ENCODE measurements around the gene B4GALNT4. TPM values are rescaled to one million over a fixed set of nuclear protein-coding genes. Genes with fewer than 3 reads are reported as not detected.

Gene B4GALNT4
- total and polyA plus RNA-seq, 12 donors, result 0.15 to 30.3 (median 1.6) TPM; not detected in 2

DNA sequence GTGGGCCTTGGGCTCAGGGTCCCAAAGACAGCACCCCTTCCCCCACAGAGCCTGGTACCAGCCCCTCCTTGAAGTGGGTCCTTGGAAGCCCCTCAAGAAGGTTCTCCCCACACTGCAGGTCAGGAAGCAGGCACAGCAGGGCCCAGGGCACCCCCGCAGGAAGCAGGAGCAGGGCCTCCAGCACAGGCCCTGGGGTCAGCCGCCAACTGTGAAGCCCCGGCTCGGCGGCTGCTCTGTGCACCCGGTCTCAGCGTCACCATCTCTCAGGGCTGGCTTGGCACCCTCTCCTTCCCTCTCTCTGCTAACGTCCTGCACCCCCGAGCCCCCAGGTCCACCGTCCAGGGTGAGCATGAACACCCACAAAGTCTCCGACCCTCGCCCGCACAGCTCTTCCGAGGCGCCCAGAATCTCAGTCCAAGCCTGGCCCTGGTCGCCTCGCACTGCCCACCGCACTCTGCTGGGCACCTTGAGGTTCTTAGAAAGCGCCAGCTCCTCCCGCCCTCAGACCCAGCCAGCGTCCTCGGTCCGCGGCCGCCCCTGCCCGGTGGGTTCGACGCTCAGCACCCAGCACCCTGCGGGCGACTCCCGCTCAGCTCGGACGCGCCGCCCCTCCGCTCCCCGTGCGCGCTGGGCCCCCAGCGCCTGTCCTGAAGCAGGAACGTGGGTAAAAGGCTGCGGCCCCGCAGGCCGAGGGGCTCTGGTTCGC, 46.9 kb downstream of the B4GALNT4 start:
- intact Hi-C loops (cut with DNase I), result no loop called here

DNA sequence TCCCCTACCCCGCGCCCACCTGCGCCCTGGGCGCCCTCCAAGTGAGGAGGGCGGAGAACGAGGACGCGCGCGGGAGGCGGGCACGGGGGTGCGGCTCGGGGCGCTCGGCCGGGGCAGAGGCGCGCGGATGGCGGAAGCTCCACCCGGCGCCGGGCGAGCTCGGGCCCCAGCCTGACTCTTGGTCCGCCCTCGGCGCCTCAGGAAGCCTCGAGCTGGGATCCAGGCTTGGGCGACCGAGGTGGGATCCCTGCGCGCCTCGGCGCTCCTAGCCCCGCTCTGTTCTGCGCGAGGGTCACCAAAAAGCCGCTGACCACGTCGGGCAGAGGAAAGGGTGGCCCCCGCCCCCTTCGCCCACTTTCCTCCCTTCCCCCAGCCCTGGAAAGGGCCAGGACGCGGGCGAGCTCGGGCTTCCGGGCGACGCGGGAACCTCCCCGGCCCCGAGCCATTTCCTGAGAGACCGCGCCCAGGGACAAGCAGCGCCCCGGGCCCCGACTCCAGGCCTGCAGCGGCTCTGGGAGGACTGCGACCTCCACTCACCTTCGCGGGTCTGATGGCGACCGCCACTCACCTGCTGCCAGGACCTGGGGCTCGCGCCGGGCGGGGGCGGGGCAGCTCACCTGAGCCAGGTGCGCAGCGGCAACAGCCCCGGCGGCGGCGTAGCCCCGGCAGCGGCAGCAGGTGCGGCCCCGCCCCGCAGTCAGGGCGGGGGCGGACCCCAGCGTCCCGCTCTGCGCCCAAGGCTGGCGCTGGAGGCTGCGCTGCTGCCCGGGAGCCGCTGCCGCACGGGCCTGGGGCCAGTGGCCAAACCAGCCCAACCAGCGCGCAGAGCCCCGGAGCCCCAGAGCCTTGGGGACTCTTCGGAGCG, 47.7 kb downstream of the B4GALNT4 start:
- Histone ChIP-seq H3K4me3 (peak overlapping the region in 2 of 4 donors; percentile 18 to 54), H3K36me3 (replicated peaks in 1 of 2) (no peaks in the 10 kb centered on the region), H3K27me3 (peaks cover 42% of the 10 kb centered on the region), H3K27ac (peak overlapping the region in 3 of 5 donors; percentile 20 to 74 (median 27)), H3K9me3 (replicated peaks in 1 of 3) (no peaks in the 10 kb centered on the region), H3K4me1 (replicated peaks in 1 of 2) (no peaks in the 10 kb centered on the region)
- DNase-seq, result no peak
- TF ChIP-seq, protein P1, sequence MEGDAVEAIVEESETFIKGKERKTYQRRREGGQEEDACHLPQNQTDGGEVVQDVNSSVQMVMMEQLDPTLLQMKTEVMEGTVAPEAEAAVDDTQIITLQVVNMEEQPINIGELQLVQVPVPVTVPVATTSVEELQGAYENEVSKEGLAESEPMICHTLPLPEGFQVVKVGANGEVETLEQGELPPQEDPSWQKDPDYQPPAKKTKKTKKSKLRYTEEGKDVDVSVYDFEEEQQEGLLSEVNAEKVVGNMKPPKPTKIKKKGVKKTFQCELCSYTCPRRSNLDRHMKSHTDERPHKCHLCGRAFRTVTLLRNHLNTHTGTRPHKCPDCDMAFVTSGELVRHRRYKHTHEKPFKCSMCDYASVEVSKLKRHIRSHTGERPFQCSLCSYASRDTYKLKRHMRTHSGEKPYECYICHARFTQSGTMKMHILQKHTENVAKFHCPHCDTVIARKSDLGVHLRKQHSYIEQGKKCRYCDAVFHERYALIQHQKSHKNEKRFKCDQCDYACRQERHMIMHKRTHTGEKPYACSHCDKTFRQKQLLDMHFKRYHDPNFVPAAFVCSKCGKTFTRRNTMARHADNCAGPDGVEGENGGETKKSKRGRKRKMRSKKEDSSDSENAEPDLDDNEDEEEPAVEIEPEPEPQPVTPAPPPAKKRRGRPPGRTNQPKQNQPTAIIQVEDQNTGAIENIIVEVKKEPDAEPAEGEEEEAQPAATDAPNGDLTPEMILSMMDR (IDR thresholded peaks at IDR 0.05), result no peak
- TF ChIP-seq POLR2A (IDR thresholded peaks at IDR 0.05), result no peak
- WGBS, 4 donors, result 0 to 2% (median 1%) methylated on average over 27 to 94 of the region's 97 CpGs; no CpG with 5 or more reads in 1 of the 4 donors
- intact Hi-C loops (cut with DNase I), result no loop called here

More for the DNA sequence above, 46.9 kb downstream of the B4GALNT4 start:
- Histone ChIP-seq H3K9me3 (replicated peaks in 1 of 3) (no peaks in the 10 kb centered on the region), H3K4me3 (peak overlapping the region in 1 of 4 donors; percentile 54), H3K4me1 (replicated peaks in 1 of 2) (no peaks in the 10 kb centered on the region), H3K36me3 (replicated peaks in 1 of 2) (no peaks in the 10 kb centered on the region), H3K27ac (peak overlapping the region in 3 of 5 donors; percentile 20 to 74 (median 27)), H3K27me3 (peaks cover 42% of the 10 kb centered on the region)
- WGBS, 4 donors, result 11 to 19% (median 14%) methylated on average over 18 to 45 of the region's 45 CpGs
- TF ChIP-seq, protein P1 (IDR thresholded peaks at IDR 0.05), result no peak
- no peak for TF ChIP-seq POLR2A (IDR thresholded peaks at IDR 0.05)
- DNase-seq, result no peak

DNA sequence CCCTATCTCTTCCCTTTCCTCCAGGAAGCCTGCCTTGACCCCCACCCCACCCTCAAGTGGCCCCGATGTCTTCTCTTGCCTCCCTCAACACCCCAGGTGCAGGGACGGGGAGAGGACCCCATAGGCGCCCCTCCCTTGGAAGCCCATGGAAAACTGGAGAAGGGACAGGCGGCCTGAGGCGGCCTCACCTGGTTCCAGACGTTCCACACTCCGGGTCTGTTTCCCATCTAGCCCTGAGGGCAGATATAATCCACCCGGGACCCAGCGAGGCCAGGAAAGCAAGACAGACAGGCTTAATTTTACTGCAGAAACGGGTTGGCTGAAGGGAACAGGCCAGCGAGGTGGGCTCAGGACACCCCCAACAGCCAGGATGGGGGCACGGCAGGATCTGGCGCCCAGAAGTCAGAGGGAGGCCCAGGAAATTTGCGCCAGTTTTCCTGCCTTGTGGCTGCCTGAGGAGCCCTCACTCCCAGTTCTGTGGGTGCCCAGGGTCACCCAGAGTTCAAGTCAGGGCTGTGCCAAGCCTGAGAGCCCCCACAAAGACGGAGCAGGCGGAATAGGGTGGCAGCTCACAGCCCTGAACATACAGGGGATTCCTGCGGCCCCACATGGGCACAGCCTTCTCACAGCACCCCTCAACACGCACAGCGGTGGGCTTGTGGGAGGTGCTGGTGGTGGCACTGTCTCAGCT, 48.5 kb downstream of the B4GALNT4 start:
- DNase-seq, result no peak
- TF ChIP-seq POLR2A (IDR thresholded peaks at IDR 0.05), result no peak
- TF ChIP-seq, protein P1 (IDR thresholded peaks at IDR 0.05), result no peak
- peak overlapping the region in 1 of 4 donors; percentile 54 for H3K4me3 ChIP-seq
- H3K4me1 ChIP-seq (replicated peaks in 1 of 2), result no peaks in the 10 kb centered on the region
- peaks cover 42% of the 10 kb centered on the region for H3K27me3 ChIP-seq
- WGBS, 4 donors, result 53 to 55% (median 54%) methylated on average over 17 to 19 of the region's 19 CpGs
- intact Hi-C loops (cut with DNase I), result no loop called here
- H3K36me3 ChIP-seq (replicated peaks in 1 of 2), result no peaks in the 10 kb centered on the region
- no peak overlapping the region for H3K27ac ChIP-seq
- H3K9me3 ChIP-seq (replicated peaks in 1 of 3), result no peaks in the 10 kb centered on the region
